Mesothelial cell of epicardium (in vitro differentiated cells): ENCODE results near the gene ARHGEF7. TPM values are rescaled to one million over a fixed set of nuclear protein-coding genes. Genes with fewer than 3 reads are reported as not detected.
A peak's percentile ranks its signal among the peaks of the same experiment; 100 is the strongest.

Source experiments
- DNase-seq, 2 experiments: peaks; one replicate each; pipeline ENCODE4 v3.0.0; 2021; ENCODE audit warnings: low spot score in 2 of 2; ENCODE audit not compliant: unreplicated experiment in 2 of 2
- H3K27ac Mint-ChIP-seq: 2 replicates; pipeline ENCODE4 v1.8.0; 2021; ENCODE audit warnings: mixed read lengths
- H3K27me3 Mint-ChIP-seq: 2 replicates; pipeline ENCODE4 v1.8.0; 2021; ENCODE audit warnings: low read depth, mixed read lengths
- H3K36me3 Mint-ChIP-seq: 2 replicates; pipeline ENCODE4 v1.8.0; 2021; ENCODE audit warnings: mixed read lengths
- H3K4me1 Mint-ChIP-seq: 2 replicates; pipeline ENCODE4 v1.8.0; 2021; ENCODE audit warnings: mixed read lengths
- H3K4me3 Mint-ChIP-seq: 2 replicates; pipeline ENCODE4 v1.8.0; 2021; ENCODE audit warnings: mild to moderate bottlenecking, moderate library complexity, mixed read lengths
- H3K9me3 Mint-ChIP-seq: 2 replicates; pipeline ENCODE4 v1.8.0; 2021; ENCODE audit warnings: mixed read lengths
- CTCF ChIP-seq: fragments of 200-600 bp; sonication (generic); IDR thresholded peaks from one replicate; pipeline ENCODE4 v1.5.0; 2021; ENCODE audit warnings: antibody characterized with exemption; ENCODE audit not compliant: unreplicated experiment
- total RNA-seq: library from RNA; stranded (reverse); gene quantifications from 3 replicates; pipeline ENCODE4 v1.2.1, GENCODE V29; 2021

ARHGEF7 gene
- total RNA-seq, 1 donor from 2014 or later = 95.9 TPM

DNA sequence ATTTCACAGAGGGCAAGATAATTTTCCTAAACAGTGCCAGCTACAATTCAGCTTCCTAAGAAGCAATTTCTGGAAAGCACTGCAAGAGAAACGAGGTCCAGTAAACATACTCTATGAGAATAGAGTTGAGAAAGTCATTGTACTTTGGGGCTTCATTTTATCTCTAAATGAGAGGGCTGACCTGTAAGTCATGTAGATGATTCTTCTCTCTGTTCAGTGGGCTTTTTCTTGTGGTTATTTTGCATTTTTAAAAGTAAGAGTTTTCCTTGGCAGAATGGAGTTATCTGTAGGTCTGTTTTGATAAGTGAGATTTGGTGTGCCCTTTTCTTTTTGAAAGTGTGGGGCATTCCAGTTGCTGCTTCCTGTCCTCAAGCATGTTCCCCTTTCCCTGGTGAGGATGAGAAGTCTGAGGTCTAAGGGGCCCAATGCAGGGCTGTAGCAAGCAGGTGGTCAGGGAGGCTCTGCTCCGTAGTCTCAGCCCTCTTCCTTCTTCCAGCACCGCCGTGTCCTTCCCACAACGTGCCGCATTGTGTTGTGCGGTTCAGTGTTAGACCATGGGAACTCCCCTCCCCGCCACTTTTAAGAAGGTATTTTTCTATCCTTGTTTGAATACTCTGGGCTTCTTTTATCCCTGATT lies 86.3 kb downstream of the ARHGEF7 start:
- no peak for DNase-seq
- H3K27ac Mint-ChIP-seq = peak overlapping the region; percentile 99
- peaks cover 49% of the 10 kb centered on the region for H3K4me1 Mint-ChIP-seq
- no peak overlapping the region for H3K4me3 Mint-ChIP-seq
- no peaks in the 10 kb centered on the region for H3K27me3 Mint-ChIP-seq
- H3K36me3 Mint-ChIP-seq = peaks cover 27% of the 10 kb centered on the region
- H3K9me3 Mint-ChIP-seq = peaks cover 11% of the 10 kb centered on the region
- no peak for TF ChIP-seq CTCF

- H3K27me3 Mint-ChIP-seq = no peaks in the 10 kb centered on the region
- DNase-seq = no peak
- peaks cover 20% of the 10 kb centered on the region for H3K36me3 Mint-ChIP-seq
- no peak for TF ChIP-seq CTCF
- H3K9me3 Mint-ChIP-seq = peaks cover 10% of the 10 kb centered on the region
- peak overlapping the region; percentile 99 for H3K27ac Mint-ChIP-seq
- no peak overlapping the region for H3K4me3 Mint-ChIP-seq
- H3K4me1 Mint-ChIP-seq = peaks cover 49% of the 10 kb centered on the region
Measured at GRCh38 chr13:111202156-111202621, 87.1 kb downstream of the ARHGEF7 start.

DNA sequence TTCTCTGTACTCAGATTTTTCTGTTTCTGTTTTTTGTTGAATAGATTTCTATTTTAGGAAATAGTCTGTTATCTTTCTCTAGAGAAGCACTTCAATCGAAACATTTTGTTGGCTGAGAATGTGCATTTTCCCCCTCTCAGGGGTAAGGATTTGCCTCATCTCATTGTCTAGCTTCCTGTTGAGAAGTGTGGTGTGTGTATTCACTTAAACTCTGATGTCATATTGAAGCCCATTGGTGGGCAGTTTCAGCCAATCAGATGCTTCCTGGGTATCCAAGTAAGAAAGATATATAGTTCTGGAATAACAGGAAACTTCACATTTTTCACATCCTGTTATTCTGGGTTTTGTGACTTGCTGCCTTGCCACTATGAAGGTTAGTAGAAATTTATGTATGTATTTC lies 87.6 kb downstream of the ARHGEF7 start:
- peak overlapping the region; percentile 99 for H3K27ac Mint-ChIP-seq
- no peaks in the 10 kb centered on the region for H3K27me3 Mint-ChIP-seq
- peak overlapping the region; percentile 42 for H3K4me3 Mint-ChIP-seq
- peaks cover 5% of the 10 kb centered on the region for H3K9me3 Mint-ChIP-seq
- peak in 1 of 2 experiments; percentile 61 for DNase-seq
- H3K36me3 Mint-ChIP-seq = peaks cover 14% of the 10 kb centered on the region
- H3K4me1 Mint-ChIP-seq = peaks cover 49% of the 10 kb centered on the region
- TF ChIP-seq CTCF = no peak

GRCh38 chr13:111203736-111204389 lies 88.8 kb downstream of the ARHGEF7 start:
- Mint-ChIP-seq H3K4me3 (peak overlapping the region; percentile 63), H3K4me1 (peaks cover 49% of the 10 kb centered on the region), H3K27me3 (no peaks in the 10 kb centered on the region), H3K27ac (peak overlapping the region; percentile 99), H3K9me3 (no peaks in the 10 kb centered on the region), H3K36me3 (peaks cover 3% of the 10 kb centered on the region)
- DNase-seq = no peak
- TF ChIP-seq CTCF = no peak

DNA sequence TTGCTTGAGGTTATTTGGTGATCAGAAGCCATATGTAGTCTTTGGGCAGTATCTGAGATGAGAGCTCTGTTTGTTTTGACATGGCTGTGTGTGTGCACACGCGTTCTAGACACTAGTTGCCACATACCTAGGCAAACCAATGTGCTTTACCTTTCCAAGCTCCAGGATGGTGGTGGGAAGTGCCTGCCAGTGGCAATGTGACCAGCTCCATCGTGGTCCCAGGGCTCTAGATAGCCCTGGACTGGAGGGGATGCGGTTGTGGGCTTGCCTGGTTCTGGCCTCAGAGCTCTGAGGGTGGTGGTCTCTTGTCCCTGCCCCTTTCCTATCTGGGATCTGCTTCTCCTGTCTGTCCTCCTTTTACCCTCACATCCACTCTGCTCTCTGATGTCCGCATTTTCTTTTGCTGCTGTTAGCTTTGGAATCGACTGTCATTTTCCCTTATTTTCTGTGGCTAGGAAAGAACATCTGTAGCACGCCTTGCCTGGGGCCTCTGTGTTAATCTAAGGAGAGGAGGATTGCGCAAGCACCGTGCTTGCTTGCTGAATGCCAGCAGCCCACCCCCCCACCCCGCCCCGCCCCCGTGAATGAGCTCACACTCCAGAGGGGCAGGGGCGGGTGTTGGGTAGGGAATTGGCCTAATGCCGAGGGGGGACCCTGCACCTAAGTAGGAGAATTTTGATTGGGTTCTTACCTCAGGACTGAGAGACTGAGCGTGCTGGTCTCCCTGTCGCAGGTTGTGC lies 89.5 kb downstream of the ARHGEF7 start:
- Mint-ChIP-seq H3K4me3 (peak overlapping the region; percentile 63), H3K9me3 (no peaks in the 10 kb centered on the region), H3K27ac (peak overlapping the region; percentile 99), H3K4me1 (peaks cover 50% of the 10 kb centered on the region), H3K36me3 (peaks cover 3% of the 10 kb centered on the region), H3K27me3 (no peaks in the 10 kb centered on the region)
- no peak for TF ChIP-seq CTCF
- peak; percentile 45 to 63 for DNase-seq
